ENCODE results near the gene CCDC194. TPM values are rescaled to one million over a fixed set of nuclear protein-coding genes. Genes with fewer than 3 reads are reported as not detected.

Gene CCDC194
- total and polyA plus RNA-seq, 2 of the 13 experiments (the other 11 are each of a cell fraction or from before 2014, with no cell fraction given), result 0.13 to 0.21 TPM

DNA sequence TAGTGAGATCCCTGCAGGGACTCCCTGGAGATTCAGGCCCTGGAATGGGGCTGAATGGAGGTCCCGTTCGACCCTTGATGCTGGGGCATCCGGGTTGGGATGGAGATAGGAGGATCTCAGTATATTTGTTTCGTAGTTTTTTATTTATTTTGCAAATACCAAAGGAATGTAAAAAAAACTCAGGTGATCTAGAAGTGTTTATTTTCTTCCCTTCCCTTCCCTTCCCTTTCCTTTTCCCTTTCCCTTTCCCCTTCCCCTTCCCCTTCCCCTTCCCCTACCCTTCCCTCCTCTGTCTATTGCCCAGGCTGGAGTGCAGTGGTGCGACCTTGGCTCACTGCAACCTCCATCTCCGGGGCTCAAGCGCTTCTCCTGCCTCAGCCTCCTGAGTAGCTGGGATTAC lies 52.2 kb downstream of the CCDC194 start:
- ChIA-PET CTCF (ENCODE audit: low intra/inter-chr PET ratio, low total read pairs) (no interaction called here), POLR2A (no interaction called here)
- WGBS (ENCODE audit: low lambda C conversion rate), result 88% methylated on average over 7 of the region's 7 CpGs
- intact Hi-C loops (cut with micrococcal nuclease; ENCODE audit: unreplicated experiment) (loop anchor here (10.0 kb wide), 1 partner anchor 123 kb away; the partner anchor contains the start of gene NXNL1), in situ Hi-C loops (cut with HindIII; ENCODE audit: extremely low pct_ligation_motif_present, low pct_unique_long_range_greater_than_20kb) (no loop called here)
- Histone ChIP-seq H3K36me3 (replicated peaks in 1 of 2; ENCODE audit: control insufficient read depth in 1 of 2, insufficient read depth in 2 of 2, low read length in 2 of 2) (peaks cover 1 to 9% of the 10 kb centered on the region in 2 experiments; a peak in 1 of 5 replicates), H3K27ac (ENCODE audit: extremely low read length, insufficient read depth, low read length) (peak overlapping the region; percentile 66), H3K4me3 (replicated peaks in 1 of 3; ENCODE audit: insufficient read depth in 1 of 3, low read depth in 2 of 3, low read length in 3 of 3) (no peak overlapping the region), H4K20me1 (ENCODE audit: insufficient read depth, low read length) (no peaks in the 10 kb centered on the region), H3K9ac (ENCODE audit: insufficient read depth, low read depth, low read length) (no peak overlapping the region), H3K27me3 (ENCODE audit: control insufficient read depth in 1 of 2, insufficient read depth in 2 of 2, low read length in 2 of 2) (no peaks in the 10 kb centered on the region; a peak in 1 of 5 replicates), H3K79me2 (ENCODE audit: insufficient read depth, low read length) (peaks cover 7% of the 10 kb centered on the region), H3K9me3 (ENCODE audit: low read length) (no peaks in the 10 kb centered on the region), H3K4me1 (ENCODE audit: insufficient read depth, low read length) (peaks cover 43% of the 10 kb centered on the region), H3K4me2 (ENCODE audit: low read depth, low read length) (no peak overlapping the region), H2AFZ (ENCODE audit: low read length) (no peak overlapping the region)
- no peak for ATAC-seq
- TF ChIP-seq RBFOX2 (IDR thresholded peaks at IDR 0.05; ENCODE audit: low read depth, low read length) (0 out of 2 replicates have a peak, but pooled peaks have one; percentile 5), HNRNPK (IDR thresholded peaks at IDR 0.05; ENCODE audit: low read depth, low read length, poor library complexity, severe bottlenecking) (peak; percentile 88), POLR2G (IDR thresholded peaks at IDR 0.05; ENCODE audit: low read depth, low read length) (0 out of 2 replicates have a peak, but pooled peaks have one; percentile 1), PCBP1 (IDR thresholded peaks at IDR 0.05; ENCODE audit: borderline replicate concordance, low read depth, low read length) (0 out of 2 replicates have a peak, but pooled peaks have one; percentile 26), SNAPC2 (CRISPR knock-in tag; IDR thresholded peaks at IDR 0.05) (no peak)
- BruUV-seq (replicated peaks), result no TSS peak
- no peak for FAIRE-seq
- no peak for DNase-seq (ENCODE audit: low spot score)

DNA sequence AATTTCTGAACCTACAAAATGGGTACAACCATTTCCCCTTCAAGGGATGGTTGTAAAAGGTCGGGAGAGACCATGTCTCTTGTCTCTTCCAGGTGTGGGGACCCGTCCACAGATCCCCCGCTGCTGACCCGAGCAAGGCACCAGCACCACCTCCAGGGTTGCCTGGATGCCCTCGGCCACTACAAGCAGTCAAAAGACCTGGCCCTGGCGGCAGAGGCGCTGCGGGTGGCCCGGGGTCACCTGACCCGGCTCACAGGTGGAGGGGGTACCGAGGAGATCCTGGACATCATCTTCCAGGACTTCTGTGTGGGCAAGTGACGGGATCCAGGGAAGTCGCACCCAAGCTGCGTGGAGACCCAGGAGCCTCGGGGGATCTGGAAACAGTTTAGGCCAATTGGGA lies 52.6 kb downstream of the CCDC194 start:
- POLR2A ChIA-PET, result interaction anchor here (1.0 kb wide), 1 partner anchor 78 kb away, joined by 4 read pairs; the partner anchor contains the start of gene MVB12A

More for the DNA sequence above, 52.6 kb downstream of the CCDC194 start:
- DNase-seq (ENCODE audit: low spot score), result no peak
- CTCF ChIA-PET (ENCODE audit: low intra/inter-chr PET ratio, low total read pairs), result no interaction called here
- Histone ChIP-seq H3K27ac (ENCODE audit: extremely low read length, insufficient read depth, low read length) (peak overlapping the region; percentile 66), H3K27me3 (ENCODE audit: control insufficient read depth in 1 of 2, insufficient read depth in 2 of 2, low read length in 2 of 2) (no peaks in the 10 kb centered on the region; a peak in 1 of 5 replicates), H3K4me1 (ENCODE audit: insufficient read depth, low read length) (peaks cover 43% of the 10 kb centered on the region), H3K4me3 (replicated peaks in 1 of 3; ENCODE audit: insufficient read depth in 1 of 3, low read depth in 2 of 3, low read length in 3 of 3) (no peak overlapping the region), H4K20me1 (ENCODE audit: insufficient read depth, low read length) (no peaks in the 10 kb centered on the region), H3K4me2 (ENCODE audit: low read depth, low read length) (peak overlapping the region; percentile 72; the same call in 1 of the 2 replicates), H3K9me3 (ENCODE audit: low read length) (no peaks in the 10 kb centered on the region), H3K9ac (ENCODE audit: insufficient read depth, low read depth, low read length) (peak overlapping the region; percentile 20; the same call in 1 of the 2 replicates), H3K79me2 (ENCODE audit: insufficient read depth, low read length) (peaks cover 7% of the 10 kb centered on the region), H3K36me3 (replicated peaks in 1 of 2; ENCODE audit: control insufficient read depth in 1 of 2, insufficient read depth in 2 of 2, low read length in 2 of 2) (peaks cover 1 to 9% of the 10 kb centered on the region in 2 experiments; a peak in 1 of 5 replicates), H2AFZ (ENCODE audit: low read length) (no peak overlapping the region)
- no peak for FAIRE-seq
- ATAC-seq, result no peak
- in situ Hi-C loops (cut with HindIII; ENCODE audit: extremely low pct_ligation_motif_present, low pct_unique_long_range_greater_than_20kb) (no loop called here), intact Hi-C loops (cut with micrococcal nuclease; ENCODE audit: unreplicated experiment) (loop anchor here (10.0 kb wide), 1 partner anchor 123 kb away; the partner anchor contains the start of gene NXNL1)
- whole genome bisulfite sequencing (ENCODE audit: low lambda C conversion rate), result 98% methylated on average over 9 of the region's 15 CpGs
- 0 out of 2 replicates have a peak, but pooled peaks have one; percentile 11 for TF ChIP-seq SRY (CRISPR knock-in tag; IDR thresholded peaks at IDR 0.05)
- TF ChIP-seq, protein P1, sequence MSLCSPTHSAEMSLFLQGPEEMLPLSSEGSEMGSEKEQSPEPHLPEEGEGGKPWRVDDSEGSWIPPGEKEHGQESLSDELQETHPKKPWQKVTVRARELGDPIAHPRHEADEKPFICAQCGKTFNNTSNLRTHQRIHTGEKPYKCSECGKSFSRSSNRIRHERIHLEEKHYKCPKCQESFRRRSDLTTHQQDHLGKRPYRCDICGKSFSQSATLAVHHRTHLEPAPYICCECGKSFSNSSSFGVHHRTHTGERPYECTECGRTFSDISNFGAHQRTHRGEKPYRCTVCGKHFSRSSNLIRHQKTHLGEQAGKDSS (CRISPR knock-in tag; IDR thresholded peaks at IDR 0.05; ENCODE audit: borderline replicate concordance, low read depth), result no peak
- TF ChIP-seq RBFOX2 (IDR thresholded peaks at IDR 0.05; ENCODE audit: low read depth, low read length), result 0 out of 2 replicates have a peak, but pooled peaks have one; percentile 12
- no peak for TF ChIP-seq JUN (CRISPR knock-in tag; IDR thresholded peaks at IDR 0.05)
- BruUV-seq (replicated peaks), result no TSS peak
